Measurements from ENCODE around the gene CTSF.
"Not testable (repeated sequence)": the region's sequence is repeated elsewhere in the genome, so short reads cannot be mapped to it uniquely, and the experiment has no call there.

The CTSF gene

DNA sequence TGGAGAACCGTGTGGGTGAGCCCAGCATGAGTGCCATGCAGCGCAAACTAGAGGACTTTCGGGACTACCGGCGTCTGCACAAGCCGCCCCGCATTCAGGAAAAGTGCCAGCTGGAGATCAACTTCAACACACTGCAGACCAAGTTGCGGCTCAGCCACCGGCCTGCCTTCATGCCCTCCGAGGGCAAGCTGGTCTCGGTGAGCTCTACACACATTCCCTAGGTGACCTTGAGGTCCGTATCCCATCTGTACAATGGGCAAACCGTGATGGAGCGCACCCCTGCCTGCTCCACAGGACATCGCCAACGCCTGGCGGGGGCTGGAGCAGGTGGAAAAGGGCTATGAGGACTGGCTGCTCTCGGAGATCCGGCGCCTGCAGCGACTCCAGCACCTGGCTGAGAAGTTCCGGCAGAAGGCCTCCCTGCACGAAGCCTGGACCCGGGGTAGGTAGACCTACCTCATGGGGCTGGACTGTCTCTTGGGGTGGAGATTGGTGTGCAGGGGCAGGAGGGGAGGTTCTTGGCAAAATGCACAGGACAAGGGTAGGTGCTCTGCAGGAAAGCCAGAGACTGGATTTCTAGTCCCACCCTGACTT, 10.6 kb downstream of the CTSF start:
- no peak for DNase-seq

DNA sequence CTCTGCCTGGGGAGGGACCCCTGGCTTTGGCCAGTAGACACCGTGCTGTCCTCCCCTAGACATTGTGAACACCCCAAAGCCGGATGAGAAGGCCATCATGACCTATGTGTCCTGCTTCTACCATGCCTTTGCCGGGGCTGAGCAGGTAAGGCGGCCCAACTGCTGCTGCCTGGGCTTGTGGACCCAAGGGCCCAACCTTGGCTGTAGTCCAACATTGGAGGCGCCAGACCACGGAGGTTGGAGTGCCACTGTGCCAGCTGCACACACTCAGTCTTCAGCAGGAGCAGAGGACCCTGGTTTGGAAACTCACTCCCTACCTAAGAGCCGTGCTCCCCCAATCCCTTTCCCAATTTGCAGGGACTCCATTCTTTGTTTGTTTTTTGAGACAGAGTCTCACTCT, 12.3 kb downstream of the CTSF start:
- no peak for DNase-seq

DNA sequence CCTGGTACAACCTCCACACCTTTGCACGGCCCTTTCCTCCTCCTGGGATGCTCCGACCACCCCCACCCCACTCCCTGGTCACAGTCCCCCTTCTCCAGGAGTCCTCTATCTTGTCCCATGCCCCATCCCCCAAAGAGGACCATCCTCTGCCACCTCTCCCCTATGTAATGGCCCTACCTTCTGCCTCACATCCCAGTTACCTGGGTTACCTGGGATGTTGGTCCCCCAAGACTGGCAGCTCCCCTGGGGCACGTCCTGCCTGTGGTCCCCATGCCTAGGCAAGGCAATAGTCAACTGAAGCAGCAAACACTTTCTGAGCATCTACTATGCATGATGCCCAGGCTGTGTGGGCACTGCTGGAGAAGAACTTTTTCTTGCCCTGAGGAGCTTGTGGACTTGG, 13.0 kb downstream of the CTSF start:
- DNase-seq = no peak

DNA sequence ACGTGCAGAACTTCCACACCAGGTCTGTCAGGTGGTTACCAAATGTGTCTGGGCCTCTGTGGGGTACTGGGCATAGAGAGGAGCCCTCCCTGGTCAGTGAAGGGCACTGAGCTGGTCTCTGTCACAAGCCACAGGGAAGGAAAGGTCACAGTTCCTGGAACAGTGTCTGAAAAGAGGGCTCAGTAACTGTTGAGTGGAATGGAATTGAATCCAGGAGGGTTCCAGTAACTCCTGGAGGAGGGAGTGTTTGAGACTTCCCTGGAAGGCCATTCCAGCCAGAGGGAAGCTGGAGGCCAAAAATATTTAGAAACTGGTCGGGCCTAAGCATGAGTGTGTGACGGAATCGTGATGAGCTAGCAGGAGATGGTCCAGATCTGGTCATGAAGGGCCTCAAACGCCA, 13.8 kb downstream of the CTSF start:
- no peak for DNase-seq

DNA sequence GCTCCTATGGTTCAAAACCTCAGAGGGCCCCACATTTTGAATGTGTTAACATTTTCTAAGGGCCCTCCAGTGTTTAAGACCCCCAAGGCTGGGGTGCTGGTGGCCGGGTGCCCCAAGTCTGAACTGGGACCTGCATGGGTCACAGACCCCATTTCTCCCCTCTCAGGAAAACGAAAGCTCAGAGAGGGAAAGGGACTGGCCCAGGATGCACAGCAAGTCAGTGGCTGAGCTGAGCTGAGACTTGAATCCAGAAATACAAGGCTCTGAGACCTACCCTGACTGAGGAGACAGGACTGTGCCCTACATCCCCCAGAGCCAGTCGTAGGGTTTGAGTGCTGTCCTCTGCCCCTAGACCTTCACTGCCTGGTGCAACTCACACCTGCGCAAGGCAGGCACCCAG, 17.5 kb downstream of the CTSF start:
- DNase-seq = no peak

DNA sequence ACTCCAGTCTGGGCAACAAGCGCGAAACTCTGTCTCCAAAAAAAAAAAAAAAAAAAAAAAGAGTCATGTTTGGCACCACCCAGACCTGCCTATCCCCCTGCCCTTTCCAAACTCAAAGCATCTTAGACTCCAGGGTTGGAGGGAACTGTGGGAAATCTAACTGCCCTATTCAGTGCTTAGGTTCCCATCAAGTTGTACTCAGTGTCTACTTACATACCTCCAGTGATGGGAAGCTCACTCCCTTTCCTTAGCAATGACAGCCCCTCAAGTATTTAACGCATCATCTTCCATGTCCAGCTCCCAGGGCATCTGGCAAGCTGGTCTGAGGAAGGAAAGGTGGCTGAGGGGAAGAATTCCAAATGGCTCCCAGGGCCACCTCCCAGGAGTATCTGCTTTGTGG, 18.7 kb downstream of the CTSF start:
- no peak for DNase-seq

DNA sequence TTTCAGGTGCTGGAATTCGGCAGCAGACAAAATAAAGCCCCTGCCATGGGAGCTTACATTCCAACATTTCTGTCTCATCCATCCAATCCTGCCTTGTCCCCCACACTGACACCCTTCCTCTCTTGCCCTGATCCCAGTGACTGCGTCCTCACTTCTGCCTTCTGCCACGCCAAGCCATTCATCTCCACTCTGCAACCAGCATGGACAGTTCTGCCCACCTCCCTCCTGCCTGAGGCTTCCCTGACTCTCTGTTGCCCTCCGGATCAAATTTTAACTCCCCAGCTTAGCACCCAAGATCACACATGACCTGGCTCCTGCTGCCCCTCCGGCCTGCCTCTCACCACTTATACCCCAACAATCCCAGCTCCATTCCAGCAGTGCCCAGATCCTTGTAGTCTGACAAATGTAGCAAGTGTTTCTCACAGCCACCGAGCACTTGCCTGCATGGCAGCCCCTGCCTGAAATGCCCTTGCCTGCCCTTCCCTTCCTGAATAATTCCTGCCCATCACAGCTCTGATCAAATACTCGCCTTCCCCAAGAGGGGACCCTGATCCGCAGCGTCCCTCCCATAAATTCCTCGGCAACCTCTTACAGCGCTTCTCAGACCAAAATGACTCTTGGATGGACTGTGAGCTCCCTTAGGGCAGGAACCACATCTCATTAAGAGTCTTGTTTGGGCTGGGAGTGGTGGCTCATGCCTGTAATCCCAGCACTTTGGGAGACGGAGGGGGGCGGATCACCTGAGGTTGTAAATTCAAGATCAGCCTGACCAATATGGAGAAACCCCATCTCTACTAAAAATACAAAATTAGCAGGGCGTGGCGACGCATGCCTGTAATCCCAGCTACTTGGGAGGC, 19.4 kb downstream of the CTSF start:
- DNase-seq = no peak

DNA sequence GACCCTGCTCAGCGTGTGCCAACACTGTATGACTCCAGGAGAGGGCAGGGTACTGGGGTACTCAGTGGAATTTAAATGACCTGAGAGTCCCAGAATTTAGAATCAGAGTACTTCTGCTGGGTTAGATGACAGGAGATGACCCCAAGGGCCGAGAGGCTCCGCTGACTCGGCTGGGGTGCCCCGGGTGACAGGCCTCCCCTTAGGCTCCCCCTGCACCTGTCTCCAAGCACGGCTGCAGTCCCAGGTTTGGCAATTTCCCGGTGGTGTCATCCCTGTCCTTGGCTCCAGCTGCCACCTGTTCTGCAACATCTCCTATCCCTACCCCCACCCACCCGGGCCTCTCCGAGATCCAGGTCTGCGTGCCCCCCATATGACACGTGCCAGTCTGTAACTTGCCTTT, 20.4 kb downstream of the CTSF start:
- DNase-seq = no peak

DNA sequence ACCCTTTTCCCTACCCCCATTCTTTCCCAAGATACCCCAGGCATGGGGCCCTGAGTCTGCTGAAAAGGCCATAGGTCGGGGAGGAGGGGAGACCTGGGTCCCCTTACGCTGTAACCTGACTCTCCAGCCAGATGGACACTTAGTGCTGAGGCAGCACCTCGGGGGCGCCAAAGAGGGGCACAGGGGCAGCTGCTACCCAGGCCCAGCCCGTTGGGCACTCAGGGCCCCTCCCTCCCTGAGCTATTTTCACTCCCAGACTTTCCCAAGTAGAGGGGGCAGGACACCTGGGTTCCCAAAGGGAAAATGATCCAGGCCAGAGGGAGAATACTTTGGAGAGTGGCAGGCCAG, 20.8 kb downstream of the CTSF start:
- no peak for DNase-seq

DNA sequence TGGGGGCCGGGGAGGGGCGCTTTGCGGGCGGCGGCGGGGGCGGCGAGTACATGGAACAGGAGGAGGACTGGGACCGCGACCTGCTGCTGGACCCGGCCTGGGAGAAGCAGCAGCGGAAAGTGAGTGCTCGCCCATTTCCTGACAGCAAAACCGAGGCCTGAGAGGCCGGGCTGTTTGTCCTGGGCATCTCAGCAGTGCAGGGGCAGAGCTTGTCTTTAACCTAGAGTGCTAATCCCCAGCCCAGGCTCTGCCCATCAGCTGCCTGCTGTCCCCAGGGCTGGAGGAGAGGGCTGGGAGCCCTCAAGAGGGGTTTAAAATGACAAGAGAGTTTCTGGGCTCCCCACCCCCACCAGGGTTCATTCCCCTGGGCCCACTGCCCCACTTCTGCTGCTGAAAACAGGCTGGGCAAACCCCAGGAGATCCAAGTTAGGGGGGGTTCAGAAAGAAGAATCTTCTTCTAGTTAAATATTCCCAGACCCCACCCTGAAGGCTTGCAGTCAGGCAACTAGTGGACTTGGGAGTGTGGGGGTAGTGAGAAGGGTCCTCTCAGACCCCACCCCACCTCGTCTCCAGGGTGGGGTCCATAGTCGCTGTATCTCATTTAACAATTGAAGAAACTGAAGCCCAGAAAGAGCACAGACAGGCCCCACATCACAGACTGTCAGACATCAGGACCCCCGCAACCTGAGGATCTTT, 21.3 kb downstream of the CTSF start:
- no peak for DNase-seq

DNA sequence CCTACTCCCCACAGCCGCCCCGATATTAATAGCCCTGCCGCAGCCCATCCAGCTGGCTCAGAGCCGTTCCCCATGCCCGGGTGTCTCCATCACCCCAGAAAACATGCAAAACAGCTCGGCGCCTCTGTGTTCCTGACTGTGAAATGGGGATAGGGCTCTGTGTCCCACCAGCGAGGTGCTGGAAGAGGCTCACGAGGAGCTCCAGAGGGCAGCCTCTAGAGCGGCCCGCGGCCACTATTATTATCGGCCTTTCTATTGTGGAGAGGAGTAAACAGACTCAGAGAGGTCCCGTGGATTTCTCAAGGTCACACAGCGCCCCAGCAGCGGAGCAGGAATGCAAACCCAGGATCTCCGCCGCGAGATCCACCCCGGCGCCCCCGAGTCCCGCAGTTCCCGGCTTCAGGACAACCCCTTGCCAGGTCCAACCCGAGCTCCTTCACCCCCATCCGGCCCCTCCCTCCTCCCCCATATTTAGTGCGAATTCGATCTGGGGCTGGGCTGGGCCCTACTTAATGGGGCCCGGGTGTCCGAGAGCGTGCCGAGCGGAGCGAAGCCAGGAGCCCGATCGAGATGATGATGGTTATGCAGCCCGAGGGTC, 21.9 kb downstream of the CTSF start, which contains the start of gene ACTN3:
TSS of gene ACTN3 (plus strand) at position 536 of the 598 bp plus-strand sequence. CDS start at position 571, 35 bp downstream.
- DNase-seq = no peak

DNA sequence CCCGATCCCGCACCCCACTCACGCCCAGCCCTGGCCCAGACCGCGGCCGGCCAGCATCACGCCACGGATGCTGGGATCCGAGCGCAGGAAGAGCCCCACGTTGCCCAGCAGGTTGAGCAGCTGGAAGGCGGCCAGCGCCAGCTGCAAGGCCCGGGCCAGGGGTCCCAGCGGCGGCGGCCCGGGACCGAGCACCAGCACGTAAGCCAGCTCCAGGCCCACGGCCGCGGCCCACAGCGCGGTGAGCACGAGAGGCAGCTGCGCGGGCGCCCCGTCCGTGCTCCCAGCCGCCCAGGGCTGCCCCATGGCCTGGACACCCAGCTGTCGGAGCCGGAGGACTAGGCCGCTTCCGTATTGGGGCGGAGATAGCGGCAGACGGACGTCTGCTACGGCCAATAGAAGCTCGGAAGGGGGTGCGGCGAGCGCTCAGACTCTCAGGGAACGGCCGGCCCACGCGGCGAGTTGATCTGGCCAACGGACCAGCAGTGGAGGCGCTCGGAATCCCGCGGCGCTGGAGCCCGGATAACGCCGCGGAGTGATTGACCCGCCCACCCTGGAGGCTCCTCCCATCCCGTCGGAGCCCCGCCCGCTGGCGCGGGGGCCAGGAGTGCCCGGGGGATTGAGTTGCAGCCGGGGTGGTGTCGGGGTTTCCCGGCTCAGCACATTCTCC, 22.6 kb downstream of the CTSF start, which contains the start of gene ZDHHC24:
TSS of gene ZDHHC24 (minus strand) at position 348 of the 667 bp plus-strand sequence. CDS start at position 303, 45 bp downstream.
- DNase-seq = peak; percentile 73

DNA sequence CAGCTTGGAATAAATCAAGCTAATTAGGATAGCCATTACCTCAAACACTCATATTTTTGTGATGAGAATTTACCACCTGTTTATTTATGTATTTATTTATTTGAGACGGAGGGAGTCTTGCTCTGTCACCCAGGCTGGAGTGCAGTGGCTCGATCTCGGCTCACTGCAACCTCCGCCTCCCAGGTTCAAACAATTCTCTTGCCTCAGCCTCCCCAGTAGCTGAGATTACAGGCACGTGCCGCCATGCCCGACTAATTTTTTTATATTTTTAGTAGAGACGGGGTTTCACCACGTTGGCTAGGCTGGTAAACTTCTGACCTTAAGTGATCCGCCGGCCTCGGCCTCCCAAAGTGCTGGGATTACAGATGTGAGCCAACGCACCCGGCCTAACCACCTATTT, 23.5 kb downstream of the CTSF start:
- not testable (repeated sequence) for DNase-seq

DNA sequence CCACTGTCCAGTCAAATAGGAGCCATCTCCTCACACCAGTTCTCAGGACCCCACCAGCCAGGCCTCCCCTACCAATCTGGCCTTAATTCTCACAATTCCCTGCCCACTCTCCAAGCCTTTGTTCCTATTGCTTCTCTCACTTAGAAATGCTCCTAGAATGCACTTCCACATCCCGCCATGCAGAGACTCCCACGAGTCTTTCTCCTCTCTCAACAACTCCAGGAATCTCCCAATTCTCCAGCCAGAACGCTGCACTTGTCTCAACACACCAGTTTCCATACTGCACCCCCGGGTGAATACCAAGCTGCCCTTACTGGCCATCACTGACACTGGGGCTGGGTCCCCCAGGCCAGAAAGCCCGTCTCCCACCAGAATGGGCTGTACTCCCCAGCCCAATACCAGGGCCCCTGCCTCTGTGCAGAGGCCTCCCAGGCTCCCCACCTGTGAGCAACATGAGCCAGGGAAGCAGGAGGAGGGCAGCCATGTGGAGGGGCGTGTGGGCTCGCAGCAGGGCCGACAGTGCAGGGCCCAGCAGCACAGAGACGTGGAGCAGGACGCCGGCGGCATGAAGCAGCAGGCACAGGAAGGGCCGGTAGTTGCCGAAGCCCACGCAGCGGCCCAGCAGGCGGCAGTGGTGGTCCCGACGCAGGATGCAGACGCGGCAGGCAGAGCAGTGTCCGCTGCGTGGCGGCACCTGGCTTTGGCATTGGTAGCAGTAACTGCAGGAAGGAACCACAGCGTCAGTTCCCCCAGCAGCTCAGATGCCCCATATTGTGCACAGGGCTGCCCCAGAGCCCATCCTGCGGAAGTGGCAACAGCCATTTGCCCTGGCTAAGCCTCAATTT, 24.9 kb downstream of the CTSF start:
- peak; percentile 51 for DNase-seq

DNA sequence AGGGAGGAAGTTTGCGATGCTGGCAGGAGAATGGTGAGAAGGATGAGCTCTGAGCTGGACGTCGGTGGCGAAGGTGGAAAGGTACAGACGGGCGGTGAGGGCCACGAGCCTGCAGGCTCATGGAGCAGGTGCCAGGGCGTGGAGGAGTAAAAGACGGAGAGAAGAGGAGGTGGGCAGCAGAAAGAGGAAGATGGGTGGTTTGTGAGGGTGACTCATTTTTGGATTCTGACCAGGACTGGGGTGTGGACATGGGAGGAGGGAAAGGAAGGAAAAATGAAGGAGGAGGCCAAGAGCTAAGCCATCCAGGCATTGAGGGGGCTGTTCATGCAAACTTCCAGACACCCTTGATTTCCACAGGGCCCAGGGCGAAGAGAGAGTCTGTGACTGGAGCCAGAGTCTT, 26.0 kb downstream of the CTSF start:
- DNase-seq = no peak

DNA sequence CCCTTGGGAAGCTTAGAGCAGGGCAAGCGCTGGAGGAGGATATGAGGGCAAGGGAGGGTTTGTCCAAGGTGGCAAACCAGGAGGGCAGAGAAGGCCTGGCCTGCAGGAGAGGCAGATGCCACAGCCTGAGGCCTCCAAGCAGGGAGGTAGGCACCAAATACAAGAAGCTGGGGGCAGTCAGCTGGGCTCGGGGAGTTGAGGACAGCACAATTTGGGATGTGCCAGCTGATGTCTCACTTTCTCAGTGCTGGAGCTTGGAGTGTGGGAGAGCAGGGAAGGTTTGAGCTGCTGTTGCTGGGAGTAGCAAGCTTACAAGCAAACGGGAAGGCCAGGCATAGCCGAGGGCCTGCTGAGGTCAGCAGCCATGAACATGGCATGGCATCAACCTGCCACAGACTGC, 26.5 kb downstream of the CTSF start:
- no peak for DNase-seq

DNA sequence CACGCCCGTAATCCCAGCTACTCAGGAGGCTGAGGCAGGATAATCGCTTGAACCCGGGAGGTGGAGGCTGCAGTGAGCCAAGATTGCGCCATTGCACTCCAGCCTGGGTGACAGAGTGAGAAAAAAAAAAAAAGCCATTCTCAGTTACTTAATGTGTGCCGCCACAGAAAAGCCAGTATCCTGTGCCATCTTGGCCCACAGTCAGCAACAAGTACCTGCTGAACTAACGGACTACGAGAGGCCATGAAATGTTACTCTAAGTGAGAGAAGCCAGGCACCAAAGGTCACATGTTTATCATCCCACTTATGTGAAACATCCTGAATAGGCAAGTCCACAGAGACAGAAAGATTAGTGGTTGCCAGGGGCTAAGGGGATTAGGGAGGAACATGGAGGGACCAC, 27.8 kb downstream of the CTSF start:
- not testable (repeated sequence) for DNase-seq

DNA sequence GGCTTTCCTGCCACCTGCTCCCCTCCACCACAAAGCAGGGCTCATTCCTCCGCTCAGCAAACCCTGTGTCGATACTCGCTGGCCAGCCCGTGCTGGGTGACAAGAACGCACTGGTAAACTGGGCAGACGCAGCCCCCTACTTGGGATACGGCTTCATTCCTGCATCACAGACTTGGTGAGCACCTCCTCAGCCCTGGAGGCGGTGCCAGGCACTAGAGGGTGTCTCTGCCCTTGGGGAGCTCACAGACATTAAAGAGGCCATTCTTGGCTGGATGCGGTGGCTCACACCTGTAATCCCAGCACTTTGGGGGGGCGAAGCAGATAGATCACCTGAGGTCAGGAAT, 28.6 kb downstream of the CTSF start:
- DNase-seq = no peak

DNA sequence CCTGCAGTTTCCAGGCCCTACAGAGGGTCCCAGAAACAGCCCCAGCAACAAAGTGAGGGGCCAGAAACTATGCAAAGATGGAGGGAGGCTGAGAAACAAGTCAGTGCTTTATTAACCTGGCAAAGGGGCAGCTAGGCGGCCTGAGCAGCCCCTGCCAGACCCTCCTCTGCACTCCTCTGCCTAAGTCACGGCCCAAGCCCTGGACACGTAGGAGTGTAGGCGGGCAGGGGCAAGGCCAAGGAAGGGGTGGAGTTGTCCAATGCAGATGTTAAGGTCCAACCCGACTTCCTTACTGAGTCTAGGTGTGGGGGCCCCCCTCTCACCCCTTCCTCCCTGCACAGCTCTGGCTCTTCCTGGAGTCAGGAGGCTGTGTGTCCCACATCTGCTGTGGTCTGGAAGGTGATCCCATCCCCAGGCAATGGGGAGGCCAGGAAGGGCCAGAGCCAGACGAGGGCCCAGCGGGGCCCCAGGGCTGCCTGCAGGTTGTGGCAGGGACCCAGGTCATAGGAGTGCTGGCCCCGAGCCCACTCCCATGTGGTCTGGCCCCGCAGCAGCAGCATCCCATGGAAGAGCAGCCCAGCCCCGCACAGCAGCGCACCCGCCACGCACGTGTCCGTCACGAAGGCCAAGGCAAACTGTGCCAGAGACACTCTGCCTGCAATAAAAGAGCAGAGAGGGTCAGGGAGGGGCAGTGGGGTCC, 29.1 kb downstream of the CTSF start:
- no peak for DNase-seq

DNA sequence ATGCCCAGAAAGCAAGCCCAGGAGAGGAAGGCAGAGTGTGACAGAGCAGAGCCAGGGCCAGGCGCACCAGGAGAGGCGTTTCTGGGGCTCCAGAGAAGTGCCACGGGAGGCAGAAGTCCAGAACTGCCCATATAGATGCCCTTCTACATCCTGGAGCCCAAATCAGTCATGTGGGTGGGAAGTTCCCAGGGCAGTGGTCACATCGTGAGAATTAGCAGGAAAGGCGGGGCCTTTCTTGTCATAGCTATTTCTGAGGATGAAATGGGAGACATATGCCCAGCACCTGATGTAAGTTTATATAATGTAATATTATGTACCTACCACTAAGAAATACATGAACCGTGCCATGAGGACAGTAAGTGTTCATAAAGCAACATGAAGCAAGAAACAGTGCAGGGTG, 35.6 kb downstream of the CTSF start:
- DNase-seq = no peak

DNA sequence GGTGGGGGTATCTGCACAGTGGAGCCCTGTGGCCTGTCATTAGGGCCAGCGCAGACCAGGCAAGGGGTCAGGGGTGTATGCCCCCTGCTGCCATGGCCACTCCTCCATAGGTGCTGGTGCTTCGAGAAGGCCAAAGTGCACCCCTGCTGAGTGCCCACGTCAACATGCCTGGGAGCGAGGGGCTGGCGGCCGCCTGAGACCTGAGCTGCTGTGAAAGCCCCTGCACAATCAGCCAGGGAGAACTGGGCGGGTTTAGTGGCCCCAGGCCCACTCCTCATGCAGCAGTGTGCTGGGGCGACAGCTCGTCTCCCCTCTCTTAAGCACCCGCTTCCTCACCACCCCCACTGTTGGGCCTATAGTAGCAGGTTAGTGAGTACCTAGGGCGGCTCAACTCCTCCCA, 36.6 kb downstream of the CTSF start:
- DNase-seq = no peak
